GM12878 (cell line): Measurements from ENCODE around the gene TSHZ2.
A peak's percentile ranks its signal among the peaks of the same experiment; 100 is the strongest.

Experiments used
- EP300 ChIP-seq, 2 experiments: fragments of 150-350 bp in 1 of 2; IDR thresholded peaks; 2 replicates each; pipeline ENCODE4 v1.6.1; 2011 to 2012; ENCODE audit warnings: low read depth in 2 of 2, low read length in 2 of 2, borderline replicate concordance in 1 of 2, improper control_type of control experiment in 1 of 2, inconsistent platforms in 1 of 2; ENCODE audit not compliant: control insufficient read depth in 1 of 2
- JUND ChIP-seq: IDR thresholded peaks from 2 replicates; pipeline ENCODE4 v1.6.1; 2012; ENCODE audit warnings: low read depth, mild to moderate bottlenecking, low read length, improper control_type of control experiment, moderate library complexity
- POLR2AphosphoS5 ChIP-seq: IDR thresholded peaks from 2 replicates; pipeline ENCODE4 v1.6.1; 2011; ENCODE audit warnings: mild to moderate bottlenecking, low read length, inconsistent platforms
- SIN3A ChIP-seq: IDR thresholded peaks from 2 replicates; pipeline ENCODE4 v1.6.1; 2012; ENCODE audit warnings: low read depth, low read length, improper control_type of control experiment
- ZNF274 ChIP-seq: IDR thresholded peaks from one replicate; pipeline ENCODE4 v1.8.0; 2011; ENCODE audit not compliant: insufficient read length, insufficient read depth
- TF ChIP-seq, protein P1 (sequence below), 3 experiments: IDR thresholded peaks in 2 of 3; conservative IDR thresholded peaks in 1 of 3; 2 replicates each; pipeline ENCODE4 v1.5.1; 2011; ENCODE audit warnings: low read depth in 3 of 3, low read length in 3 of 3, mild to moderate bottlenecking in 3 of 3, control low read depth in 2 of 3, moderate library complexity in 2 of 3, inconsistent platforms in 1 of 3, mixed read lengths in 1 of 3; ENCODE audit not compliant: control insufficient read depth in 2 of 3, insufficient read depth in 1 of 3; ENCODE audit errors: extremely low read depth in 1 of 3

GRCh38 chr20:53124075-53124551 is 152.0 kb downstream of the TSHZ2 start:
- TF ChIP-seq ZNF274 (no peak), JUND (no peak), POLR2AphosphoS5 (no peak), SIN3A (no peak), EP300 (IDR thresholded peaks at IDR 0.05; ENCODE audit: borderline replicate concordance in 1 of 2, control insufficient read depth in 1 of 2, low read depth in 2 of 2, low read length in 2 of 2) (no peak)
- TF ChIP-seq, protein P1, sequence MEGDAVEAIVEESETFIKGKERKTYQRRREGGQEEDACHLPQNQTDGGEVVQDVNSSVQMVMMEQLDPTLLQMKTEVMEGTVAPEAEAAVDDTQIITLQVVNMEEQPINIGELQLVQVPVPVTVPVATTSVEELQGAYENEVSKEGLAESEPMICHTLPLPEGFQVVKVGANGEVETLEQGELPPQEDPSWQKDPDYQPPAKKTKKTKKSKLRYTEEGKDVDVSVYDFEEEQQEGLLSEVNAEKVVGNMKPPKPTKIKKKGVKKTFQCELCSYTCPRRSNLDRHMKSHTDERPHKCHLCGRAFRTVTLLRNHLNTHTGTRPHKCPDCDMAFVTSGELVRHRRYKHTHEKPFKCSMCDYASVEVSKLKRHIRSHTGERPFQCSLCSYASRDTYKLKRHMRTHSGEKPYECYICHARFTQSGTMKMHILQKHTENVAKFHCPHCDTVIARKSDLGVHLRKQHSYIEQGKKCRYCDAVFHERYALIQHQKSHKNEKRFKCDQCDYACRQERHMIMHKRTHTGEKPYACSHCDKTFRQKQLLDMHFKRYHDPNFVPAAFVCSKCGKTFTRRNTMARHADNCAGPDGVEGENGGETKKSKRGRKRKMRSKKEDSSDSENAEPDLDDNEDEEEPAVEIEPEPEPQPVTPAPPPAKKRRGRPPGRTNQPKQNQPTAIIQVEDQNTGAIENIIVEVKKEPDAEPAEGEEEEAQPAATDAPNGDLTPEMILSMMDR (IDR thresholded peaks at IDR 0.05 in 2 of 3, conservative IDR thresholded peaks at IDR 0.05 in 1 of 3; ENCODE audit: control insufficient read depth in 2 of 3, extremely low read depth in 1 of 3, insufficient read depth in 1 of 3, low read depth in 3 of 3, low read length in 3 of 3): peak in 1 of 3 experiments; percentile 5; a peak in 1 of 6 replicates
